NT2/D1 (cell line): ENCODE measurements around the gene PARP16.

ENCODE experiments used
- SUZ12 ChIP-seq: IDR thresholded peaks from 2 replicates; pipeline ENCODE4 v1.6.1; 2011; ENCODE audit not compliant: insufficient read length, insufficient read depth; ENCODE audit errors: extremely low read depth
- ZNF274 ChIP-seq: IDR thresholded peaks from 2 replicates; pipeline ENCODE4 v1.6.1; 2011; ENCODE audit warnings: mild to moderate bottlenecking, low read depth, low read length

GRCh38 chr15:65306551-65306950, 19.9 kb upstream of the PARP16 start:
- TF ChIP-seq ZNF274 (no peak), SUZ12 (no peak)
